Stimulated activated CD8-positive, alpha-beta memory T cell treated with anti-CD3 and anti-CD28 coated beads, Interleukin-15, amount 100 ng/mL, for 48 hours (primary cell): ENCODE measurements around the gene VCP.

Experiments used
- DNase-seq, 2 donors: peaks; one replicate each; pipeline ENCODE4 v3.0.0-alpha.2; 2020; ENCODE audit warnings: low read depth in 2 of 2

The VCP gene

GRCh38 chr9:35072461-35073278, at the start of gene VCP:
TSS of gene VCP (minus strand) at chr9:35072625. CDS start at chr9:35072353, 272 bp downstream.
- DNase-seq: peak; percentile 94 to 96

GRCh38 chr9:35116898-35117551, 44.6 kb upstream of the VCP start:
- DNase-seq: peak; percentile 72

GRCh38 chr9:35116539-35116897, 44.1 kb upstream of the VCP start:
- no peak for DNase-seq

GRCh38 chr9:35115680-35116538, 43.5 kb upstream of the VCP start, which contains the start of gene ATOSB:
TSS of gene ATOSB (minus strand) at chr9:35115862. CDS start at chr9:35108274, 7,588 bp downstream.
- DNase-seq: peak; percentile 90 to 93

GRCh38 chr9:35114840-35115628, 42.6 kb upstream of the VCP start:
- DNase-seq: no peak

- peak; percentile 58 to 62 for DNase-seq
Observed at GRCh38 chr9:35114113-35114839, 41.9 kb upstream of the VCP start.

GRCh38 chr9:35112257-35113020, 40.0 kb upstream of the VCP start:
- DNase-seq: no peak

GRCh38 chr9:35111001-35111933, 38.8 kb upstream of the VCP start:
- peak; percentile 92 to 95 for DNase-seq

GRCh38 chr9:35110327-35110761, 37.9 kb upstream of the VCP start:
- no peak for DNase-seq

GRCh38 chr9:35108946-35109575, 36.6 kb upstream of the VCP start:
- no peak for DNase-seq

- DNase-seq: no peak
Observed at GRCh38 chr9:35108461-35108860, 36.0 kb upstream of the VCP start.

GRCh38 chr9:35107297-35108290, 35.2 kb upstream of the VCP start:
- DNase-seq: no peak

- no peak for DNase-seq
Observed at GRCh38 chr9:35106343-35106730, 33.9 kb upstream of the VCP start.

- DNase-seq: no peak
Observed at GRCh38 chr9:35105571-35106342, 33.3 kb upstream of the VCP start.

- no peak for DNase-seq
Observed at GRCh38 chr9:35105126-35105525, 32.7 kb upstream of the VCP start.

GRCh38 chr9:35104586-35104985, 32.2 kb upstream of the VCP start:
- DNase-seq: no peak
